OCI-LY7 (cell line): ENCODE measurements around the gene DEAF1.

Experiments used
- CTCF ChIP-seq: fragments of 200-600 bp; sonication (generic); conservative IDR thresholded peaks from 2 replicates; pipeline ENCODE4 v1.5.1; 2014; ENCODE audit warnings: mild to moderate bottlenecking, antibody characterized with exemption, low read length, moderate library complexity, mixed read lengths
- EZH2phosphoT487 ChIP-seq: fragments of 200-600 bp; sonication (generic); IDR thresholded peaks from 2 replicates; pipeline ENCODE4 v1.6.1; 2018; ENCODE audit warnings: low read depth, borderline replicate concordance, mild to moderate bottlenecking, mixed run types, antibody characterized with exemption, low read length, moderate library complexity, mixed read lengths

- TF ChIP-seq CTCF (no peak), EZH2phosphoT487 (no peak)
Observed at GRCh38 chr11:613369-613968, 81.6 kb downstream of the DEAF1 start.
